Caco-2 (cell line): ENCODE results near the gene B3GAT1. TPM values are rescaled to one million over a fixed set of nuclear protein-coding genes. Genes with fewer than 3 reads are reported as not detected.

ENCODE experiments used
- BruUV-seq: library from RNA; stranded (reverse); fragments of 400-500 nt; replicated peaks from 2 replicates; lab custom pipeline; 2021; lab: Mats Ljungman, UMichigan
- CTCF ChIA-PET: fragments of 300-600 bp; sonication (Branson Sonifier 250); formaldehyde crosslinking; loops from one replicate; lab custom pipeline; 2022; ENCODE audit warnings: antibody characterized with exemption; lab: Charles Lee
- POLR2A ChIA-PET: fragments of 300-600 bp; sonication (Branson Sonifier 250); formaldehyde crosslinking; loops from one replicate; lab custom pipeline; 2022; ENCODE audit warnings: antibody characterized with exemption; lab: Charles Lee
- DNase-seq, 2 experiments: peaks; one replicate each; pipeline versions ENCODE4 v3.0.0 to v3.0.0-alpha.2; 2020 to 2022
- H3K27me3 ChIP-seq: replicated peaks from 2 replicates; pipeline ENCODE4 v1.6.0; 2011; ENCODE audit warnings: low read length; ENCODE audit not compliant: control insufficient read depth, insufficient read depth
- H3K36me3 ChIP-seq: 2 replicates; pipeline ENCODE4 v1.5.1; 2011; ENCODE audit warnings: low read length; ENCODE audit not compliant: control insufficient read depth, insufficient read depth
- H3K4me1 ChIP-seq: fragments of 250-450 bp; sonication (Bioruptor Pico); 2 replicates; pipeline ENCODE4 v1.5.1; 2020; ENCODE audit warnings: mild to moderate bottlenecking
- H3K4me3 ChIP-seq: 2 replicates; pipeline ENCODE4 v1.5.1; 2011; ENCODE audit warnings: low read depth, mild to moderate bottlenecking, control low read depth, low read length
- H3K9me3 ChIP-seq: fragments of 250-450 bp; sonication (Bioruptor Pico); 2 replicates; pipeline ENCODE4 v1.5.1; 2020; ENCODE audit warnings: mild to moderate bottlenecking, moderate library complexity
- H3K27ac Mint-ChIP-seq: one replicate; pipeline ENCODE4 v1.8.0; 2022; ENCODE audit warnings: mixed read lengths; ENCODE audit not compliant: unreplicated experiment
- H3K27me3 Mint-ChIP-seq: one replicate; pipeline ENCODE4 v1.8.0; 2022; ENCODE audit warnings: mixed read lengths; ENCODE audit not compliant: insufficient read depth, unreplicated experiment
- H3K36me3 Mint-ChIP-seq: one replicate; pipeline ENCODE4 v1.8.0; 2022; ENCODE audit warnings: mild to moderate bottlenecking, mixed read lengths; ENCODE audit not compliant: insufficient read depth, unreplicated experiment
- H3K4me1 Mint-ChIP-seq: one replicate; pipeline ENCODE4 v1.8.0; 2022; ENCODE audit warnings: low read depth, mixed read lengths; ENCODE audit not compliant: unreplicated experiment
- H3K4me3 Mint-ChIP-seq: one replicate; pipeline ENCODE4 v1.8.0; 2022; ENCODE audit warnings: mild to moderate bottlenecking, moderate library complexity, mixed read lengths; ENCODE audit not compliant: unreplicated experiment
- H3K9me3 Mint-ChIP-seq: one replicate; pipeline ENCODE4 v1.8.0; 2022; ENCODE audit warnings: mixed read lengths; ENCODE audit not compliant: unreplicated experiment
- CTCF ChIP-seq, 2 experiments: fragments of 200-600 bp in 1 of 2; IDR thresholded peaks; 1 replicate in 1 of 2; 2 replicates in 1 of 2; pipeline versions ENCODE4 v1.5.1 to v1.8.0; 2011 to 2022; ENCODE audit warnings: antibody characterized with exemption in 1 of 2, control low read depth in 1 of 2, inconsistent platforms in 1 of 2, low read depth in 1 of 2, low read length in 1 of 2, mild to moderate bottlenecking in 1 of 2, moderate library complexity in 1 of 2; ENCODE audit not compliant: insufficient read depth in 1 of 2, severe bottlenecking in 1 of 2, unreplicated experiment in 1 of 2
- intact Hi-C: fragments of 100-400 bp; cut with micrococcal nuclease; formaldehyde crosslinking; loops from one replicate; pipeline ENCODE4 v1.10.0; 2022; ENCODE audit not compliant: unreplicated experiment
- total RNA-seq: library from RNA; stranded (reverse); gene quantifications from 2 replicates; pipeline ENCODE4 v1.2.3, GENCODE V29; 2022

The B3GAT1 gene
- total RNA-seq, 1 experiment from 2014 or later: 0.11 TPM

GRCh38 chr11:134355136-134355535 lies 56.9 kb downstream of the B3GAT1 start:
- BruUV-seq: no TSS peak
- H3K4me3 Mint-ChIP-seq: no peak overlapping the region
- no peaks in the 10 kb centered on the region for H3K36me3 Mint-ChIP-seq
- Histone ChIP-seq H3K4me1 (no peaks in the 10 kb centered on the region), H3K9me3 (0 out of 2 replicates have a peak, but pooled peaks cover 2% of the 10 kb centered on the region), H3K36me3 (no peaks in the 10 kb centered on the region), H3K27me3 (no peaks in the 10 kb centered on the region), H3K4me3 (no peak overlapping the region)
- POLR2A ChIA-PET: no interaction called here
- DNase-seq: no peak
- no peak overlapping the region for H3K27ac Mint-ChIP-seq
- H3K9me3 Mint-ChIP-seq: no peaks in the 10 kb centered on the region
- H3K4me1 Mint-ChIP-seq: no peaks in the 10 kb centered on the region
- CTCF ChIA-PET: interaction anchor here (1.3 kb wide), 1 partner anchor 79 kb away, joined by 3 read pairs; the partner anchor contains the start of gene GLB1L3
- intact Hi-C loops: no loop called here
- no peak for TF ChIP-seq CTCF (IDR thresholded peaks at IDR 0.05; ENCODE audit: insufficient read depth in 1 of 2, low read depth in 1 of 2, low read length in 1 of 2, severe bottlenecking in 1 of 2, unreplicated experiment in 1 of 2)
- peaks cover 3% of the 10 kb centered on the region for H3K27me3 Mint-ChIP-seq

DNA sequence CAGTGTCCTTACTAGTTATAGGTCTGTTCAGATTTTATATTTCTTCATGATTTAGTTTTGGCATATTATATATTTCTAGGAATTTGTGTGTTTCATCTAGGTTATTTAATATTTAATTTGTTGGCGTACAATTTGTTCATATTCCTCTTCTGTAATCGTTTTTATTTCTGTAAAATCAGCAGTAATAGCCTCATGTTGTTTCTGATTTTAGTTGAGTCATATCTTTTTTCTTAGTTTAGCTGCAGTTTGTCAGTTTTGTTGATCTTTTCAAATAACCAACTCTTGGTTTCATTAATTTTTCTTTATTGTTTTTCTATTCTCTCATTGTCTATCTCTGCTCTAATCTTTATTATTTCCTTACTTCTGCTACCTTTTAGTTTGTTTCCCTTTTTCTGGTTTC lies 59.9 kb downstream of the B3GAT1 start:
- Mint-ChIP-seq H3K4me3 (no peak overlapping the region), H3K27ac (no peak overlapping the region), H3K27me3 (peaks cover 3% of the 10 kb centered on the region), H3K4me1 (no peaks in the 10 kb centered on the region), H3K36me3 (no peaks in the 10 kb centered on the region), H3K9me3 (no peaks in the 10 kb centered on the region)
- no peak for DNase-seq
- intact Hi-C loops: no loop called here
- no peaks in the 10 kb centered on the region for H3K36me3 ChIP-seq
- CTCF ChIA-PET: interaction anchor here (0.7 kb wide), 1 partner anchor 16 kb away, joined by 5 read pairs; no protein-coding TSS in a partner anchor
- no peaks in the 10 kb centered on the region for H3K27me3 ChIP-seq
- no peaks in the 10 kb centered on the region for H3K4me1 ChIP-seq
- no peak for TF ChIP-seq CTCF (IDR thresholded peaks at IDR 0.05; ENCODE audit: insufficient read depth in 1 of 2, low read depth in 1 of 2, low read length in 1 of 2, severe bottlenecking in 1 of 2, unreplicated experiment in 1 of 2)
- 0 out of 2 replicates have a peak, but pooled peaks cover 2% of the 10 kb centered on the region for H3K9me3 ChIP-seq
- no TSS peak for BruUV-seq
- no peak overlapping the region for H3K4me3 ChIP-seq
- POLR2A ChIA-PET: interaction anchor here (0.6 kb wide), 1 partner anchor 644 kb away, joined by 5 read pairs; no protein-coding TSS in a partner anchor

- DNase-seq: no peak
- intact Hi-C loops: no loop called here
- Mint-ChIP-seq H3K4me3 (no peak overlapping the region), H3K36me3 (no peaks in the 10 kb centered on the region), H3K9me3 (no peaks in the 10 kb centered on the region), H3K4me1 (no peaks in the 10 kb centered on the region), H3K27ac (no peak overlapping the region), H3K27me3 (peaks cover 3% of the 10 kb centered on the region)
- CTCF ChIA-PET: no interaction called here
- Histone ChIP-seq H3K27me3 (no peaks in the 10 kb centered on the region), H3K4me3 (no peak overlapping the region), H3K9me3 (0 out of 2 replicates have a peak, but pooled peaks cover 2% of the 10 kb centered on the region), H3K36me3 (no peaks in the 10 kb centered on the region), H3K4me1 (no peaks in the 10 kb centered on the region)
- POLR2A ChIA-PET: no interaction called here
- TF ChIP-seq CTCF (IDR thresholded peaks at IDR 0.05; ENCODE audit: insufficient read depth in 1 of 2, low read depth in 1 of 2, low read length in 1 of 2, severe bottlenecking in 1 of 2, unreplicated experiment in 1 of 2): no peak
- no TSS peak for BruUV-seq
Measured at GRCh38 chr11:134350381-134350780, 61.7 kb downstream of the B3GAT1 start.
